GM19099 (cell line): ENCODE data around the gene NT5C3B.

Source experiments
- POLR2A ChIP-seq: IDR thresholded peaks from 3 replicates; pipeline ENCODE4 v1.6.1; 2011; ENCODE audit warnings: low read depth; ENCODE audit not compliant: insufficient read length; ENCODE audit errors: extremely low read depth

Gene NT5C3B

GRCh38 chr17:41794540-41794975 is 41.5 kb downstream of the NT5C3B start:
- TF ChIP-seq POLR2A = no peak

DNA sequence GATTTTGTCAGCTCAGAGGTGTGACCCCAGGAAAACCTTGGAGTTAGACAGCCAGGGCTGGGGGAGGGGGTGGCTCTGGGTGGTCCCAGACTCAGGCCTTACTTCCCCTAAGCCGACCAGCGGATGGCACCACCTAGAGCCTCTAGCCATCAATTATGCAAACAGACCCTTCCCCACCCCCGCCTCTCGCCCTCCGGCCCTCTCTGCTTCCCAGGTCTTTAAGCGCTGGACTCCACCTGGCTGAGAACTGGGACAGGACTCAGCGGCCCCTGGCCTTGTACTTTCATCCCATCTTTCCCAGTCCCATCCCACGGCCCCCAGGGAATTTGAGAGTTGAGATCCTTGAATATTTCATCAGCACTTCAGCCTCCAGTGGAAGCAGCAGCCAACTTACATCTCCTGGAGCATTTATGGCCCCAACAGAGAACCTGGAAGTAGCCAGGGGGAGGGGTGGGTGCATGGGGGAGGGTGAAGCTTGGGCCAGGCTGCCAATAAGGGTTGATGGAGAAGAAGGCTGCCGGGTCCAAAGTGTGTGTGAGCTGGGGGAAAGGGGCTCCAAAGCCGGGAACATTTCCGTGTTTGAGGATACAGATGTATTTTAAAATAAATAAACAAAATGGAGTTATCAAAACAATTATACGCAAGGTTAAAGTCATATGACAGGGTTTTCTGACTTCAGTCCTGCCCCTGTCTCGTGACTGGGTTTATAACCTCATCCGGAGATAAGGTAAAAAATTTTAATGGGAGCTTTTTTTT is 42.1 kb downstream of the NT5C3B start:
- no peak for TF ChIP-seq POLR2A

- no peak for TF ChIP-seq POLR2A
Observed at GRCh38 chr17:41792845-41793783, 42.9 kb downstream of the NT5C3B start.

DNA sequence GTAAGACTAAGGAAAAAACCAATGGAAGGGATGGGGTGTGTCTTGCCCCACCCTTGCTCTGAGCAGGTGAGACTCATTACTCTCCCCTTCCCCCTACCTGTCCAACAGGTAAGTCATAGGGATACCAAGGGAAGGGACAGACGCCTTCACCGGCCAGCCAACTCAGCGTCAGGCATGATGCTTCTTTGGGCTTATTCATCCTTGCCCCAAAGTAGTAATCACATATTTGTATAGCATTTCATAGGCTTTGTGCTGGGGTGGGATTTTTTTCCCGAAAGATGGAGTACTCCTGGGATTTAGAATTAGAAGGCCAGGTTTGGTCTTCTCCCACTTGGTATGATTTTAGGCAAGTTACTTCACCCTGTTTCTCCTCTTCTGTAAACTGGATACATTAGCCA is 49.0 kb downstream of the NT5C3B start:
- no peak for TF ChIP-seq POLR2A

DNA sequence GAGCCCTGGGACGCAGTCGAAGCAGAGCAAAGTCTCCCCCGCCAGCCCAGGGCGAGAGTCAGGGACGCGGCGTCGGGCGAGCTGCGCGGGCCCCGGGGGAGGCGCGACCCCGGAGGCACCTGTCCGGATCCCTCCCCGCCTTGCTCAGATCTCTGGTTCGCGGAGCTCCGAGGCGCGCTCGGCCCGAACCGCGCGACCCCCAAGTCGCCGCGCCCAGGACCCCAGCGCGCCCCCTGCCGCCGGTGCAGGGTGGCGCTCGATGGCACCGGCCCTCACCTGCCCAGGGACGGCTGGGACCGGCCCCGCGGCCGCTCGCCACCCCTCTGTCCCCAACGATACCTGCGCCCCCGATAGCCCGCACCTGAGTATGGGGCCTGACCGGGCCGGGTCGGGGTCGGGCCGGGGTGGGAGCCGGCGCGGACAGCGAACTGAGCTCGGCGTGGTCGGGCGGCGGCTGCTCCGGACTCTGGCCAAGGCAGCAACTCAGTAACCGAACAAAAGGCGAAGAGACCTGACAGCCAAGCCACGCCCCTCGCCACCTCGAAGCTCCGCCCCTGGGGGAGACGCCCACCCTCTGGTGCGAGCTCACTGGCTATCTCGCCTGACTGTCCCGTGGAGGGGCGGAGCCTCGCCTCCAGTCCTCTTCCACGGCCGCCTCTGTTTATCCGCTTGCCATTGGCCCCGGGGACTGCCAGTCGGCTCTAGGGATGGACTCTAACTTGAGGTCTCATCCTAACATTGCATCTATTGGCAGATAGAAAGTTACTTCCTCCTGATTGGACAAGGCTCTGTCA is 49.6 kb downstream of the NT5C3B start, which contains the start of gene JUP:
JUP (minus strand) TSS at position 485 of the 794 bp plus-strand sequence. CDS start 14,857 bp downstream, outside the sequence.
- peak; percentile 69 for TF ChIP-seq POLR2A

DNA sequence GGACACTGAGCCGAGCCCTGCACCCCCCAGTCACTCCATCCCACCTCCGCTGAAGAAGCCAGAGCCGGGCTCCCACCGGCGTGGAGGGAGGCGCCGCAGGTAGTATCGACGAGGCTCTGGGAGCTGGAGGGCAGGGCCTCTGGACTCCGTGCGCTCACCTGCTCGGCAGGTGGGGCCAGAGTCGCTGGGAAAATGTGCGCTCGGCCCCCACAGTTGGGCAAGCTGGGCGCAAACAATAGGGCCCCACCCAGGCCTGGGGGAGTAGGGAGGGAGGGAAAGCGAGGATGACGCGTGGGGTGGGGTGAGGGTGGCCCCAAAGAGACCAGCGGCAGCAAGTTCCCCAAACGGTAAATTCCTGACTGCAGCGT is 50.2 kb downstream of the NT5C3B start:
- TF ChIP-seq POLR2A = no peak

- no peak for TF ChIP-seq POLR2A
Observed at GRCh38 chr17:41785091-41785858, 50.8 kb downstream of the NT5C3B start.

DNA sequence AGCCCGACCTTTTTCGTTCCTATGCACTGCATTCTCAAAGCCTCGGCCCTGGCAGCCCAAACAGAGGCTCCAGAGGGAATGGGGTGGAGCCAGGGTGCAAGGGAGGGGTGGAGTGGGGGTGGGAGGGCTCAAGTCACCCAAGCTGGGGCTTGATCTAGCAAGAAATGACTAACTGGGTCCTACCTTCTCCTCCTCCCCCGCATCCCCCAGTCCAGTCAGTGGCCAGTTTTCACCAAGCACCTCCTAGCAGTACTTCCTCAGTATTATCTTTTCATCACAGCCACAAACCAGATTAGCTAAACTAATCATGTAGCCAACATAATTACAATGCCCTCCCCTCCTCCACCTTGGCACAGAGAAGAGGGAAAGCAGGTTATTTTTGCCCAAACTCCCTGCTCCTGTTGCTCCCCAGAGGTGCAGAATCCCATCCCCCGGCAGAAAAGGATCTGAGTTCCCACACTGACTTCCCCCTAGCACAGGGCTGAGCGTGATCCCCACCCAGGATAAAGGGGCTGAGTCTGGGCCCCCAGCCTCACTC is 51.8 kb downstream of the NT5C3B start:
- TF ChIP-seq POLR2A = no peak

DNA sequence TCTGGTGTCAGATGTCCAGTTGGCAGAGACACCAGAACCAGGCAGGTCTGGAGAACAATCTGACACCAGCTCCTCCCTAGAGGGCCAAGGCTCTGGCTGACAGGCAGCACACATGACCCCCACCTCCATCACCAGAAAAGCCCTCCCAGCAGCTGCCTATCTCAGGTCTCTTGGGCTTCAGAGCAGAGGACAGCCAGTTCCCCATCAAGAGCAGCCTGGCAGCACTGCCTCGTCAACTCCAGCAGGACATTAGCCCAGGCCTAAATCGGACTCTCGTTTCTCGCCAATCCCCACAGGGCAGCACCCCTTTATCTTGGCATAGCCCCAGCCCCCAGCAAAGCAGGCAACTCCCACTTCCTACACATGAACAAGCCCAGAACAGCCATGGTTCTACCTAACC is 53.9 kb downstream of the NT5C3B start:
- TF ChIP-seq POLR2A = no peak

DNA sequence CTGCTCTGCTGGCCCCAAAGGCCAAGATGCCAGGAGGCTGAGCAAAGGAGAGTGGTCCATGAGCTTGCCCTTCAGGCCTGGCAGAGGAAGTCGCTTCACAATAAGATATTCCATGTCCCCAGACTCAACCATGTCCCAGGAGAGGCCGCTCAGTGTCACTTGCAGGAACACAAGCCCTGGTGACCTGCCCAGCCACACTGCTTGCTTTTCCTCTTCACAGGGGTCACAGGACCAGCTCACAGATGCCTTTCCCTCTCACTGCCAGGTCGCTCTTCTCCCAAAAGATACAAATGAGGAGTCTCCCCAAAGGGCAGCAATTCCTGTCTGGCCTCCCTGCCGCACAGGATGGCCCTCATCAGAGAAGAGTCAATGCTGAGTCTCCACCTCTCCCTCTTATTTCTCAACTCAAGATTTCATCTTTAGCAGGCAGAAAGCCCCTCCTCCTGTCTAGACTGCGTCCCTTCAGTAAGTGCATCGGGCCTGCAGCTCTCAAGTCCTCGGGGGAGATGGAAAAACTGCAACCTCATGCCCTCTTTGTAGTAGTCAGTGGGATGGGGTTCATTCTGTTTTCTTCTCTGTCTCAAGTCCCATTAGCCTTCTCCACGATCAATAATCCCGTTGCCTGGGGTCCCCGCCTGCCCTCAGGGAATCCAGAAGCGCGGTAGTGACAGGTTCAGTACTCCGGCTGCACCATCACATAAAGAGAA is 54.5 kb downstream of the NT5C3B start:
- TF ChIP-seq POLR2A = no peak

DNA sequence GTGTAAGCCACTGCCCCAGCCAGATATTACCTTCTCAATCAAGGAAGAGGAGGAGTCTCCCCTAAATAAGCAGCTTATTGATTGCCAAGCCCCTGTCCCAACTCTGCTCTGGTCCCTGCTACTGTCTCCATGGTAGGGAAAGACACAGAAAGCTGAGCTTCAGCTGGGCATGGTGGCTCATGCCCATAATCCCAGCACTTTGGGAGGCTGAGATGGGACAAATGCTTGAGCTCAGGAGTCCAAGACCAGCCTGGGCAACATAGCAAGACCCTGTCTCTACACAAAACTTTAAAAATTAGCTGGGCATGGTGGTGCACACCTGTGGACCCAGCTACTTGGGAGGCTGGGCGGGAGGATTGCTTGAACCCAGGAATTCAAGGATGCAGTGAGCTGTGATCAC is 56.1 kb downstream of the NT5C3B start:
- TF ChIP-seq POLR2A = no peak

GRCh38 chr17:41777574-41778188 is 58.4 kb downstream of the NT5C3B start:
- no peak for TF ChIP-seq POLR2A

- no peak for TF ChIP-seq POLR2A
Observed at GRCh38 chr17:41777157-41777573, 58.9 kb downstream of the NT5C3B start.
